Pancreas (tissue), 10 donors: Measurements from ENCODE around the gene TFF2. TPM values are rescaled to one million over a fixed set of nuclear protein-coding genes. Genes with fewer than 3 reads are reported as not detected.

Source experiments
- ATAC-seq, 4 donors: fragments of 200-7000 bp; cut with Tn5 transposase; one replicate each; pipeline versions ENCODE4 v1.8.0 to v1.9.1; 2020; ENCODE audit warnings: mild to moderate bottlenecking in 4 of 4, moderate library complexity in 4 of 4
- DNase-seq, 6 donors: peaks; one replicate each; pipeline ENCODE4 v3.0.0-alpha.2; 2020
- FAIRE-seq: peaks from 2 replicates; lab custom pipeline; 2012; peaks lifted over from hg19 to GRCh38; lab: Jason Lieb, UNC
- H3K27ac ChIP-seq, 4 donors: fragments of 200-600 bp; sonication (generic); 1 replicate in 3 of 4; 2 replicates in 1 of 4; pipeline versions ENCODE4 v1.5.0 to v1.8.0; 2020
- H3K27me3 ChIP-seq, 4 donors: fragments of 200-600 bp; one replicate each; pipeline ENCODE4 v1.8.0; 2021
- H3K36me3 ChIP-seq, 3 donors: fragments of 200-600 bp; sonication (generic) in 1 of 3; one replicate each; pipeline versions ENCODE4 v1.5.0 to v1.8.0; 2020 to 2021
- H3K4me1 ChIP-seq, 3 donors: fragments of 200-600 bp; one replicate each; pipeline ENCODE4 v1.8.0; 2021
- H3K4me3 ChIP-seq, 4 donors: fragments of 200-600 bp; sonication (generic) in 2 of 4; one replicate each; pipeline versions ENCODE4 v1.5.0 to v1.8.0; 2020 to 2021
- H3K9me3 ChIP-seq, 4 donors: fragments of 200-600 bp; one replicate each; pipeline ENCODE4 v1.8.0; 2021
- WGBS, 2 donors: extraction: QIAGEN DNeasy Blood & Tissue Kit; methylation state at CpG; one replicate each; pipeline ENCODE4 v1.1.7; 2013; 5-methylcytosine and 5-hydroxymethylcytosine counted together
- intact Hi-C, 3 donors: fragments of 100-400 bp; cut with DNase I; formaldehyde crosslinking; loops; one replicate each; pipeline versions ENCODE4 v1.11.1 to v1.14.2; 2022
- polyA plus RNA-seq, 2 donors: library from polyadenylated mRNA; stranded (reverse); fragments of 200-250 nt; gene quantifications; one replicate each; pipeline ENCODE4 v1.2.3, GENCODE V29; 2013
- total RNA-seq, 6 donors: library from RNA; stranded (reverse); fragmentation: NEBNext Ultra II Directional in 4 of 6; extraction: Animal tissue kit (Norgen Biotek cat#: 25700) in 4 of 6; gene quantifications; one replicate each; pipeline versions ENCODE4 v1.2.1 to v1.2.4, GENCODE V29; 2021 to 2023
- TF ChIP-seq, protein P1 (sequence below), 4 donors: fragments of 200-600 bp; sonication (generic) in 3 of 4; IDR thresholded peaks; one replicate each; pipeline versions ENCODE4 v1.5.0 to v1.8.0; 2021; ENCODE audit warnings: antibody characterized with exemption in 4 of 4
- donor health status: healthy with polysubstance abuse.
- donor health status: DM: no; HTN: no; CAD: no; lungs with moderate emphysema.
- donor health status: DM: no; HTN: no; CAD: no.
- donor health status: control.
- donor health status: control.
- donor health status: Bipolar disorder and iron deficiency.
- donor health status: DM: yes; HTN: yes; CAD: no.
- donor health status: DM: no; HTN: no; CAD: no.
- donor health status: DM: no; HTN: no; CAD: no.
- donor health status: DM: yes; HTN: yes; CAD: no.

TFF2 gene
- total and polyA plus RNA-seq, 8 donors, result 0.28 to 19.6 (median 1.7) TPM

DNA sequence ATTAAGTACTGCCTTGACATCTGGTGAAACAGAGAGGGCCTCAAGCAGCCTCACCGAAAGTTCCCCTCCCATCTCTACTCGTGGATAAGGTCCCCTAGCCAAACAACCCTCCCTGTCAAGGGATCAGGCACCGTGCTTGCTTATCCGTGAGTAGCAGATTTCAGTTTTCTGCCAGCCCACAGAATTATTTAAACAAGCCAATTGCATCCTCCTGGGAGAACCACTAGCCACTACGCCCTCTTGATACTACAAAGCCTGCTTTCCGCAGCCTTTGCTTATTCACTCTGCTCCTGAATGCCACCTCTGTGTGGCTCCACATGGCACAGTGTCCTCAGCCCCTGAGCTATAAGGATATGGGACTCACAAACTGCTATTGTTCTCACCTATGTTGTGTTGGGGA is 5.9 kb upstream of the TFF2 start:
- WGBS, 2 donors, result 38 to 53% methylated on average over 6 of the region's 6 CpGs
- no peak overlapping the region for H3K4me3 ChIP-seq
- H3K4me1 ChIP-seq, result no peaks in the 10 kb centered on the region
- TF ChIP-seq, protein P1, sequence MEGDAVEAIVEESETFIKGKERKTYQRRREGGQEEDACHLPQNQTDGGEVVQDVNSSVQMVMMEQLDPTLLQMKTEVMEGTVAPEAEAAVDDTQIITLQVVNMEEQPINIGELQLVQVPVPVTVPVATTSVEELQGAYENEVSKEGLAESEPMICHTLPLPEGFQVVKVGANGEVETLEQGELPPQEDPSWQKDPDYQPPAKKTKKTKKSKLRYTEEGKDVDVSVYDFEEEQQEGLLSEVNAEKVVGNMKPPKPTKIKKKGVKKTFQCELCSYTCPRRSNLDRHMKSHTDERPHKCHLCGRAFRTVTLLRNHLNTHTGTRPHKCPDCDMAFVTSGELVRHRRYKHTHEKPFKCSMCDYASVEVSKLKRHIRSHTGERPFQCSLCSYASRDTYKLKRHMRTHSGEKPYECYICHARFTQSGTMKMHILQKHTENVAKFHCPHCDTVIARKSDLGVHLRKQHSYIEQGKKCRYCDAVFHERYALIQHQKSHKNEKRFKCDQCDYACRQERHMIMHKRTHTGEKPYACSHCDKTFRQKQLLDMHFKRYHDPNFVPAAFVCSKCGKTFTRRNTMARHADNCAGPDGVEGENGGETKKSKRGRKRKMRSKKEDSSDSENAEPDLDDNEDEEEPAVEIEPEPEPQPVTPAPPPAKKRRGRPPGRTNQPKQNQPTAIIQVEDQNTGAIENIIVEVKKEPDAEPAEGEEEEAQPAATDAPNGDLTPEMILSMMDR (IDR thresholded peaks at IDR 0.05), result no peak
- FAIRE-seq (no peak), ATAC-seq (no peak), DNase-seq (no peak)
- H3K27me3 ChIP-seq, result no peaks in the 10 kb centered on the region
- intact Hi-C loops, result no loop called here
- no peaks in the 10 kb centered on the region for H3K9me3 ChIP-seq
- no peaks in the 10 kb centered on the region for H3K36me3 ChIP-seq
- no peak overlapping the region for H3K27ac ChIP-seq

DNA sequence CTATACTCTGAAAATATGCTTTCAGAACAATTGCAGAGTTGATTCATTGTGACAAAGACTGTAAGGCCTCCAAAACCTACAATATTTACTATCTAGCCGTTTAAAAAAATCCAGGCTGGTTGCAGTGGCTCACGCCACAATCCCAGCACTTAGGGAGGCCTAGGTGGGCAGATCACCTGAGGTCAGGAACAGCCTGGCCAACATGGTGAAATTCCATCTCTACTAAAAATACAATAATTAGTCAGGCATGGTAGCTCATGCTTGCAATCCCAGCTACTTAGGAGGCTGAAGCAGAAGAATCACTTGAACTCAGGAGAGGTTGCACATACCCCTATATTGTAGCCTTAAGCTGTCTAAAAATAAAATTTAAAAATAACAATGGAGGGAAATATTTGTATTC is 5.3 kb upstream of the TFF2 start:
- TF ChIP-seq, protein P1 (IDR thresholded peaks at IDR 0.05), result no peak
- Histone ChIP-seq H3K9me3 (no peaks in the 10 kb centered on the region), H3K4me3 (no peak overlapping the region), H3K36me3 (no peaks in the 10 kb centered on the region), H3K27me3 (no peaks in the 10 kb centered on the region), H3K4me1 (no peaks in the 10 kb centered on the region), H3K27ac (no peak overlapping the region)
- WGBS, 2 donors, result 71 to 82% methylated on average over 2 of the region's 2 CpGs
- intact Hi-C loops, result no loop called here
- FAIRE-seq, result no peak
- no peak for ATAC-seq
- no peak for DNase-seq

DNA sequence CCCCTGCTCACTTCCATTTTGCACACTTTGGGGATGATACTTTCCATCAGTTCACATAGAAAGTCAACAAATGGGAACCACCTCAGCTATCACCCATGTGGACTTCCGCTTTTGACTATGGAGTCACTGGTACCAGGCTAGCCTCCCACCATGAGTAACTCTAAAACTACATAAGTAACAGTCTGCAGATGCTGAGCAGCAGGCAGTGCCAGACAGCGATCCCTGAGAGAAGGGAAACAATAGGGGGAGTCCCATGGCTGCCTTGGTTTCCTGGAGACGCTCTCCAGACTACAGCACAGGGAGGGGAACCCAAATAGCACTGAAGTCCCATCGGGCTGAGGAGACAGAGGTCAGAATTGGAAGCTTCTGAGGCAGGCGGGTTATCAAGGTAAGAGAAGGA is 2.8 kb upstream of the TFF2 start:
- intact Hi-C loops, result no loop called here
- Histone ChIP-seq H3K36me3 (no peaks in the 10 kb centered on the region), H3K4me3 (no peak overlapping the region), H3K27me3 (no peaks in the 10 kb centered on the region), H3K4me1 (no peaks in the 10 kb centered on the region), H3K27ac (no peak overlapping the region), H3K9me3 (no peaks in the 10 kb centered on the region)
- TF ChIP-seq, protein P1 (IDR thresholded peaks at IDR 0.05), result no peak
- FAIRE-seq (no peak), DNase-seq (no peak), ATAC-seq (no peak)
- 82 to 90% methylated on average over 5 of the region's 5 CpGs for WGBS, 2 donors

DNA sequence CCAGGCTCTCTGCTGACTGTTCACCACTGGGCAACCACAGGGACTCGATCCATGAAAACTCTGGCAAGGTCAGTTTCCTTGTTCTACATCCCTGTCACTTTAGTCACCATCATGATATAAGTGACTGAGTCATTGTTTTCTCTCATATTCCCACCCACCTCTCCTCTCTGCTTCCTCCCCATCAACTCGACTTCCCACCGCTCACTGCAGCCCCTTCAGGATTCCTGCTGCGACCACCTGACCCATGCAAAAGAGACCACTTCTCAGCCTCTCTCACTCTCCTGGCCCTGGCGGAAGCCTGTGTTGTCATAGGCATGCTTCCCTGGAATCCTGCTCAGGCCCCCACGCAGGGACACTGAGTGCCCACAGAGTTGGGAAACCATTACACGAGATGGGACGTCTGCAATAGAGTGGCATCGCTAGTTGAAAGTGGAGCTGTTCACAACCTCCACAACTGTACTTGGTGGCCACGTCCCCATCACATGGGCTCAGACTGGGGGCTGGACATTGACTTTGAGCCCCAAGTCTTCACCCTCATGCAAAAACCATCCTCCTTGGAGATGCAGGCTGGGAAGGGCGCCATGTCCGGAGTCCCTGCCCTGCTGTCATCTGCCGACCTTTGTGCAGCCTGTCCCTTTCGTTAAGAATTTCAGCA is 1.8 kb upstream of the TFF2 start:
- Histone ChIP-seq H3K9me3 (no peaks in the 10 kb centered on the region), H3K4me3 (no peak overlapping the region), H3K27me3 (no peaks in the 10 kb centered on the region), H3K36me3 (no peaks in the 10 kb centered on the region), H3K27ac (no peak overlapping the region), H3K4me1 (no peaks in the 10 kb centered on the region)
- intact Hi-C loops, result no loop called here
- 75 to 84% methylated on average over 14 of the region's 14 CpGs for WGBS, 2 donors
- TF ChIP-seq, protein P1 (IDR thresholded peaks at IDR 0.05), result no peak
- DNase-seq (no peak), FAIRE-seq (no peak), ATAC-seq (no peak)

DNA sequence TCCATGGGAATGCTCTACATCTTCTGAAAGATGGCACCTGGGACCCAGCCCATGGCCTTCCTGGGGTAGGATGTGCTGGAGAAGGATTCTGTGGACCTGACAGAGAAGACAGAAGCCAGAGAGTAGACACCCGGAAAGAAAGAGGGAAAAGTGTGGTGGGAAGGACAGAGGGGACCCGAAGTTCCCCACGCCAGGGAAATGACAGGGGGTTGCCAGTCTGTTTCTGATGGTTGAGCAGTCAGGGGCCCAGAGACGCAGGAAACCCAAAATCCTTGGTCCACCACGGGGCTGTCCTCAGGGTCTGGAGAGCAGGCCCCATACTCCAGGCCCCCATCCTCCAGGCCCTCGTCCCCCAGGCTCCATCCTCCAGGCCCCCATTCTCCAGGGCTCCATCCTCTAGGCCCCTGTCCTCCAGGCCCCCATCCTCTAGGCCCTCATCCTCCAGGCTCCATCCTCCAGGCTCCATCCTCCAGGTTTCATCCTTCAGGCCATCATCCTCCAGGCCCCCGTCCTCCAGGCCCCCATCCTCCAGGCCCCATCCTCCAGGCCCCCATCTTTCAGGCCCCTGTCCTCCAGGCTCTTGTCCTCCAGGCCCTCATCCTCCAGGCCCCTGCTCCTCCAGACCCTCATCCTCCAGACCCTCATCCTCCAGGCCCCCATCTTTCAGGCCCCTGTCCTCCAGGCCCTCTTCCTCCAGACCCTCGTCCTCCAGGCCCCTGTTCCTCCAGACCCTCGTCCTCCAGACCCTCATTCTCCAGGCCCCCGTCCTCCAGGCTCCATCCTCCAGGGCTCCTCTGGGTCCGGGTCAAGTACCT is 1.0 kb upstream of the TFF2 start:
- DNase-seq, result peak in 1 of 6 donors; percentile 5
- Histone ChIP-seq H3K36me3 (no peaks in the 10 kb centered on the region), H3K4me3 (no peak overlapping the region), H3K4me1 (no peaks in the 10 kb centered on the region), H3K27me3 (no peaks in the 10 kb centered on the region), H3K9me3 (no peaks in the 10 kb centered on the region), H3K27ac (no peak overlapping the region)
- ATAC-seq, result no peak
- intact Hi-C loops, result no loop called here
- WGBS, 2 donors, result 66 to 74% methylated on average over 11 of the region's 11 CpGs
- no peak for FAIRE-seq
- TF ChIP-seq, protein P1 (IDR thresholded peaks at IDR 0.05), result no peak
